GM21737 (cell line): ENCODE measurements around the gene TMOD1.
A peak's percentile ranks its signal among the peaks of the same experiment; 100 is the strongest.

Experiments used
- ATAC-seq: cut with Tn5 transposase; IDR thresholded peaks from one replicate; pipeline ENCODE4 v1.9.1; 2021; ENCODE audit warnings: mild to moderate bottlenecking, moderate library complexity; ENCODE audit not compliant: unreplicated experiment

Gene TMOD1

DNA sequence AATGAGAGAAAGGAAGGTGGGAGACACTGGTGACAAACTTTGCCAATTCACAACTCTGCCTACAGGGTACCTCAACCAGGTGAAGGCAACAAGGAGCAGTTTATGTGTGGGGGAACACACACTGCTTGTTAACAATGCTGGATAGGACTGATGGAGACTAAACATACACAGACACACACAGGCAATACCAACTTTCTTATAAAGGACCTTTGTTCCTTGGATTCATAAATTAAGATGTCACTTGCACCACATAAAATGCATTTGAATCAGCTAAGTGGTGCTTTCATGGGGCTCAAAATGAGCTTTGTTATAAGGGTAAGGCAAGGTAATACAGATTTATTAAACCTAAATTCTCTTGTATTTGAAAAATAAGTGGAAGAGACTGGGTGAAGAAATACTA lies 127.7 kb downstream of the TMOD1 start:
- no peak for ATAC-seq

DNA sequence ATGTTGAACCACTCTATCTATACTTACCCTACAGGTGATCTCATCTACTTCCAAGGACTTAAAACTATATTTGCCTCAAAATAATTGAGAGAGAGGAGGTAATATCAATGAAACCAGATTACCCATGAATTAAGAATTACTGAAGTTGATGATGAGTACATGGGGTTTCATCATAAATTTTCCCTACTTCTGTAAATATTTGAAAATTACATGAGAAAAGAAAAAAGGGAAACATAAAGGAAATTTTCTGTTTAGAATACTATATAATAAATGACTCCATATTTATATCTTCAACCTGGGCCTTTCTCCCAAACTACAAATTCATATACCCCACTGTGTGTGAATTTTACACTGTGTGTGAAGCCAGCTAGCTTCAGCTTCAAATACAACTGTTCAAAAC lies 129.1 kb downstream of the TMOD1 start:
- no peak for ATAC-seq

DNA sequence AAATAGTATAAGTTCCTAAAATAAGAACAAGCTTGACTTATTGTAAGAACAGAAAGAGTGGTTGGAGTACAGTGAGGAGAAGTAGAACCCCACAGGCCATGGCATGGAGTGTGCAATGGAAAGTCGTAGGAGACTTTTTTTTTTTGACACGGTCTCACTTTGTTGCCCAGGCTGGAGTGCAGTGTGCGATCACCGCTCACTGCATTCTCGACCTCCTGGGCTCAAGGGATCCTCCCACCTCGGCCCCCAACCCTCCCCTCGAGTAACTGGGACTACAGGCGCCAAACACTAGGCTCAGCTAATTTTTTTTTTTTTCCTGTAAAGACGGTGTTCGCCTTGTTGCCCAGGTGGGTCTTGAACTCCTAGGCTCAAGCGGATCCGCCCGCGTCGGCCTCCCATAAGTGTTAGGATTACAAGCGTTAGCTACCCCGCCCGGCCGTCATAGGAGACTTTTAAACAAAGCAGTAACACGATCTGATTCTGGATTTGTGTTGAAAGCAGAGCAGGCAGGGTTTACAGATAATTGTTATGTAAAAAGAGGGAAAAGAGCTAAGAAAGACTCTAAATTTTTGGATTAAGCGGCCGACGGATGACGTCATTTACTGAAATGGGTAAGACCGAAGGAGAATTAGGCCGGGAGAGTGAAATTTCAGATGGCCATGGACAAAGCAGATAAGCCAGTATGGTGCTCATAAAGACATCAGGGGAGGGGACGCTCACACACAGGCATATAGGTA lies 130.9 kb downstream of the TMOD1 start:
- peak; percentile 2 for ATAC-seq

DNA sequence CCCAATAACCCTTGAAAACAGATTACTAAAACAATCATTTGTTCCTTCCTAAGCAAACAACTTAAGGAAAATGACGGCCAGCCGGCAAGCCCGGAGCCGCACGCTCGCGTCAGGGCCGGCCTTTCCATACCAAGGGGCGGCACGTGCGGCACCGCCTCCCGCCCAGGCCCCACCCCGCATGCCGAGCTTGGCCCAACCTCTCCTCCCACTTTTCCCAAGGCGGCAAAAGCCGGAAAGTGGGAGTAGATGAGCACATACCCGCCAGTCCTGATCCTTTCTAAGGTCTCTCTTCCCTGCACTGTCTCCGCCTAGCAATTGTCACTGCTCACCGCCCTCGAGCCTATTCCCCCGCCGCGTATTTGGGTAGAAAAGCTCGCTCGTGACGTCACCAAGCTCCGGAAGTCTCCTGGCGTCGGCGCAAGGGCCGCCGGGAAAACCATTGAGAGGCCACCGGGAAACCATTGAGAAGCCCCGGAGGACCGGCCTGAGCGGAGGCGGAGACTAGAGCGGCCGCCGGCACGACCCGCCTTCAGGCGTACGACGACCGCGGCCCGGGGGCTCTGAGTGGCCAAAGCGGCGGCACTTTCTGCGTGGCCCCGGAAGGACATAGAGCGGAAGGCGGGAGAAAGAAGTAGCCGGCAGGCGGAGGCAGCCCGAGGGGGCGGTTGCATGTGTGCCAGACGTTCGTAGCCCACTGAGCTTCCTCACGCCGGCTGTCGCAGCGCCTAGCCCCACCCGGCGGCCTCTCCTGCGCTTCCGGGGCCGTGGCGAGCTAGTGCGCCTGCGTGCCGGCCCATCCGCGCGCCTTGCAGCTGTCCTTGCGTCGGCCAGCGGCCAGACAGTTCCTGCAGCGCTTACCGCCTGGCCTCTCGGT lies 131.8 kb downstream of the TMOD1 start, which contains the start of the genes NCBP1 and TSTD2:
Gene NCBP1 (plus strand): TSS at position 837 of the 874 bp plus-strand sequence. CDS start 61 bp downstream, outside the sequence.
Gene TSTD2 (minus strand): TSS at position 384 of the 874 bp plus-strand sequence. CDS start 5,806 bp downstream, outside the sequence.
- ATAC-seq, result peak; percentile 88

DNA sequence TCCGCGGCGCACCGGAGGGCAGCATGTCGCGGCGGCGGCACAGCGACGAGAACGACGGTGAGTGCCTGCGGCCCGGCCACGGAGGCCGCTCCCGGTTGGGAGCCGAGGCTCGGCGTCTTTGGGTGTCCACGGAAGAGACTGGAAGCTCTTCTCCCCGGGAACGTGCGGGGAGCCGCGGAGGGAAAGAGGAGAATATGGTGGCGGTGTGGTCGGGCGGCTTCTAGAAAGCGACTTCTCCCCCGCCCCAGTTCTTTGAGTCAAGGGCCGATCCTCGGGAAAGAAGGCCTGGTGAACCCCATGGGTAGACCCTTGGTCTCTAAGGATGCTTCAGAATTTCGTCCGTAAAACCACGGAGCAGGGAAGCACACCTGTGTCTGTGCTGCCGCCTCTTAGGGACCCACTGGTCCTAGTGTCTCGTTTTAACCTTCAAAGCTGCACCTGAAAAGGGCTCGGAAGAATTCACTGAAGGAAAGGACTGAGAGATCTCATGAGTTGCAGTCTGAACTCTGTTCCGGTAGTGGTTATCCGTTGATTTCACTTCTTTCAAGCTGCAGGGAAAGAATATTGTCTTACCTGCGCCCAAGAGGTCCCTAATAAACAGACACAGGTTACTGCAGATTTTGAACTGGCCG lies 132.5 kb downstream of the TMOD1 start:
- ATAC-seq, result peak; percentile 0

DNA sequence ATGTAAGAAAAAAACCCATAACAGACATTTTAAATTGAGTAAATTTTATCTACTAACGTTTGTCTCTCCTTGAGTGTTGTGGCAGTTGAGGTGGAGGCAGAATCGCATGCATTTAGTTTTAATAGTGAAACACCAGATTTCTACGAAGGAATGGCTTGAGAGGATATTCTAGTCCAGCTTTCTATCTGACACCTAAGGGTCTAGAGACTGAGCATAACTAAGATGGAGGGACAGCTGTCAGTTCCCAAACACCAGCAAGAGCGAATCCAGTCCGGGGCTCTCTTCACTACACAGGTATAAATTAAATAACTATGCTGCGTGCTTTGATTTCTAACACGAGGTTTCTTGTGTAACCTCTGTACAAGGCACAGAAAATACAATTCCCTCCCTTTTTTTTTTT lies 133.6 kb downstream of the TMOD1 start:
- ATAC-seq, result no peak

DNA sequence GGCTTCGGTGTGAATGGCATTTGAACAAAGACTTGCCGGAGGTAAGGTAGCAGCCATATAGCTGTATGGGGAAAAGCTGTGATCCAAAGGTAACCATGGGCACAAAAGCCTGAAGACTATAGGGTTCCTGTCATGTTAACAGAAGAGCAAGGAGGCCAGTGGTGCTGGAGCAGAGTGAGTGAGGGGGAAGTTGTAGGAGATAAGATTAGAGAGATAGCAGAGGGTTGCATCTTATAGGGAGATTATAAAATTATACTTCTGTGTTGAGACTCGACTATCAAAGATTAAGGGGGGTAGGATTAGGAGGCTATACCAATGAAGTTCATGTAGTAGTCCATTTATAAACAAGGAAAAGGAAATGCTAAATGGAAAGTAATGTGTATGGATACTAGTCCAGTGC lies 135.4 kb downstream of the TMOD1 start:
- ATAC-seq, result no peak

DNA sequence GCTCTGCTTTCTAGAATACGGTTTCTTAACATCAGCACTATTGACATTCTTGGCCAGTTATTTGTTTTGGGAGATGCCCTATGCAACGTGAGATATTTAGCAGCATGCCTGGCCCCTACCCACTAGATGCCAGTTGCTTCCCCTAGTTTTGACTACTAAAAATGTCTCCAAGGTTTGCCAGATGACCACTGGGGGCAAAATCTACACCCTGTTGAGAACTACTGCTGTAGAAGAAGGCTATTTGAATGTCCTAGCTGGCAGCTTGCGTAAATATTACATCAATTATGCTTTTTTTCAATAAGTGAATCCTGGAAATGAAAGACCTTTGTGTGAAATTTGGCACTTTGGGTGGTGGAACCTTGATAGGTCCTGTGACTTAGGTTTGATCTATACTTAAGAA lies 137.2 kb downstream of the TMOD1 start:
- no peak for ATAC-seq

DNA sequence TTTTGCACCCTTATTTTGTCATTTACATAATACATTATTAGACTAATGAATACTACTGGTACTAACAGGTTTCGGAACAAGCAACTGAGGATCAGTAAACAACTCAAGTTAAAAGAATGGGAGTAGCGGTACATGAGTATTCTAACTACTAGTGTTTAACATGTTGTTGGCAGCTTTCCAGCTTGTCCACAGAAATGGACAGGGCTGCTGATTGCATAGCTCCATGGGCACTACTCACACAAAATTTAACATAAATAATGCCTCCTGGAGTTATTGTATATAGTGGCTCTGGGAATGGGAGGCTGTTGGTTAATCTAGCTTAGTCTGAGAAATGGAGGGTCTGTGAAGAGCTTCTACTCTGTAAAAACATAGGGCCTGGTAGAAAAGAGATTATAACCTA lies 138.9 kb downstream of the TMOD1 start:
- ATAC-seq, result no peak

DNA sequence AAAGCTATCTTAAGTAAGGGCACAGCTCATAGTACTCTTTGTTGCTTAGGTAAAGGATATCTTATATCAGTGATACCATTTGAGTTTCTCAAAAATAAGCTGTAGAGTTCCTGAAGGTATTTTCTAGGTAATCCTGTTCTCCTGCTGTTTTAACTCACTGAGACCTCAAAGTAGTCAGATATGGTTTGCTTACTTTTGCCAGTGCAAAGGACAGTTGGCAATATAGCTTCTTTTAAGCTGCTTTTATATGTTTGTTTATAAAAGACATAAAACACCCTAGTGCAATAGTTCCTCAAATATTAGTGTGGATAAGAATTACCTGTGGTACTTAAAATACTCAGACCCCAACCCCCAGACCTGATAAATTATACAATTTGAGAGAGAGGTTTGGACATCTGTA lies 144.3 kb downstream of the TMOD1 start:
- no peak for ATAC-seq

DNA sequence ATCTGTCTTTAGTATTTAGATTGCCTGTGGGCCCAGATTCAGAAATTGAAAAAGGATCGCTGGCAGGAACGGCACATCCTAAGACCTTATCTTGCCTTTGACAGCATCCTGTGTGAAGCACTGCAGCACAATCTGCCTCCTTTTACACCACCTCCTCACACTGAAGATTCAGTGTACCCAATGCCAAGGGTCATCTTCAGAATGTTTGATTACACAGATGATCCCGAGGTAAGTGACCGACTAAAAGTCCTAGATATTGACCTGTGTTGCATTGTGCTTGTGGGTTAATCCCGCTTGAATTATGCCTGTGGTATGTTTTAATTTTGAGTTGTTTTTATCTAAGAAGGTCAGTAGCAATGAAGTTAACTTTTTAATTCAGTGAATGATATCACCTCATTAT lies 146.5 kb downstream of the TMOD1 start:
- no peak for ATAC-seq
